Endothelial cell of umbilical vein (primary cell): ENCODE results near the gene MACROH2A1.

ENCODE experiments used
- POLR2A ChIP-seq: IDR thresholded peaks from 2 replicates; pipeline ENCODE4 v1.6.1; 2012; ENCODE audit warnings: low read depth, mild to moderate bottlenecking, control low read depth, low read length
- TF ChIP-seq, protein P1 (sequence below), 2 donors: IDR thresholded peaks; 1 replicate in 1 of 2; 2 replicates in 1 of 2; pipeline ENCODE4 v1.5.1; 2011; ENCODE audit warnings: low read length in 2 of 2, mild to moderate bottlenecking in 2 of 2, moderate library complexity in 2 of 2, control low read depth in 1 of 2, inconsistent platforms in 1 of 2, low read depth in 1 of 2; ENCODE audit not compliant: insufficient read depth in 1 of 2; ENCODE audit errors: extremely low read depth in 1 of 2

DNA sequence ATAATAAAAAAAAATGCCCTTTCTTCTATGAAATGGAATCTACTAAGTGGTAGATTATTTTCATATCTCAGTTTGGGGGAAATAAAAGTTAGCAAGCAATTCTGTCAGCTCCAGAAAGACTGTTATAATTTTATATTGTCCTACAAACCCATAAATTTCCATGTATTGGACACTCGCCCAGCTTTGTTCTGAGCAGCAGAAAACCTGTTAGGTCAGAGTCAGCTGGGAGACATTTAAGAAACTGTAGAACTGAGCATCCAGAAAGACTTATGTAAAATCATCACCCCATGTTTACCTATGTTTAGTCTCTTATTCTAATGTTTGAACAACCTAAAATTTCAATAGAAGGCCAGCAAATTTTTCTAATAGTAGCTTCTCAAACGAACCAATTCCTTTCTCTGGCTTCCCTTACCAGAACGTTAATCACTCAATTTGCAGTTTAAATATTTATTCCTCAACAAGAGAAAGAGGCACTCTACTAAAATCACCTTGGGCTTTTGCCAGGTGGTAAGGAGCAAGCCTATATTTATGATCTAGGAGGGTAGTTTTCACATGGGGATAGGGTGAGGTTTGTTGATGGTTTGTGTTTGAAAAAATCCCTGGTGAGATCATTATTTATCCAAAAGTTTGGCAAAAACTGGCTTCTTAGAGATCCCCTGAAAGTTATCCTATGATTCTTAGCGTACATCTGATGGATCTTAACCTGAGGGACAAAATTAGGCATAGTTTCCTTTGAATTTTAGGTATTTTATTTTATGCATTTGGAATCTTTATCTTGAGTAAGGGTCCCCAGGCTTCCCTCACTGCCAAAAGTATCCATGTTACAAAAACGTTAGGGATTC, 34.4 kb downstream of the MACROH2A1 start:
- TF ChIP-seq, protein P1, sequence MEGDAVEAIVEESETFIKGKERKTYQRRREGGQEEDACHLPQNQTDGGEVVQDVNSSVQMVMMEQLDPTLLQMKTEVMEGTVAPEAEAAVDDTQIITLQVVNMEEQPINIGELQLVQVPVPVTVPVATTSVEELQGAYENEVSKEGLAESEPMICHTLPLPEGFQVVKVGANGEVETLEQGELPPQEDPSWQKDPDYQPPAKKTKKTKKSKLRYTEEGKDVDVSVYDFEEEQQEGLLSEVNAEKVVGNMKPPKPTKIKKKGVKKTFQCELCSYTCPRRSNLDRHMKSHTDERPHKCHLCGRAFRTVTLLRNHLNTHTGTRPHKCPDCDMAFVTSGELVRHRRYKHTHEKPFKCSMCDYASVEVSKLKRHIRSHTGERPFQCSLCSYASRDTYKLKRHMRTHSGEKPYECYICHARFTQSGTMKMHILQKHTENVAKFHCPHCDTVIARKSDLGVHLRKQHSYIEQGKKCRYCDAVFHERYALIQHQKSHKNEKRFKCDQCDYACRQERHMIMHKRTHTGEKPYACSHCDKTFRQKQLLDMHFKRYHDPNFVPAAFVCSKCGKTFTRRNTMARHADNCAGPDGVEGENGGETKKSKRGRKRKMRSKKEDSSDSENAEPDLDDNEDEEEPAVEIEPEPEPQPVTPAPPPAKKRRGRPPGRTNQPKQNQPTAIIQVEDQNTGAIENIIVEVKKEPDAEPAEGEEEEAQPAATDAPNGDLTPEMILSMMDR (IDR thresholded peaks at IDR 0.05; ENCODE audit: extremely low read depth in 1 of 2, insufficient read depth in 1 of 2, low read depth in 1 of 2, low read length in 2 of 2) = no peak
- TF ChIP-seq POLR2A = no peak
